H1 (cell line): ENCODE measurements around the gene CEMIP2. TPM values are rescaled to one million over a fixed set of nuclear protein-coding genes. Genes with fewer than 3 reads are reported as not detected.

Experiments used
- CTCF ChIA-PET: fragments of 300-600 bp; sonication (Branson Sonifier 250); formaldehyde crosslinking; loops from one replicate; lab custom pipeline; 2021; ENCODE audit not compliant: partially characterized antibody; lab: Charles Lee
- POLR2A ChIA-PET: fragments of 300-600 bp; sonication (Branson Sonifier 250); formaldehyde crosslinking; loops from one replicate; lab custom pipeline; 2021; ENCODE audit warnings: inconsistent platforms; ENCODE audit not compliant: partially characterized antibody; lab: Charles Lee
- DNase-seq, 2 experiments: peaks; one replicate each; pipeline versions ENCODE4 v3.0.0 to v3.0.0-alpha.2; 2010 to 2022; ENCODE audit warnings: low spot score in 2 of 2, low read depth in 1 of 2, mixed read lengths in 1 of 2
- FAIRE-seq: peaks from 2 replicates; lab custom pipeline; 2011; peaks lifted over from hg19 to GRCh38; lab: Jason Lieb, UNC
- H2AFZ ChIP-seq: 2 replicates; pipeline ENCODE4 v1.8.1; 2012; ENCODE audit warnings: low read length, inconsistent platforms
- H2AK5ac ChIP-seq: 2 replicates; pipeline ENCODE4 v1.6.1; 2013; ENCODE audit warnings: low read depth, low read length
- H2BK120ac ChIP-seq: replicated peaks from 2 replicates; pipeline ENCODE3; 2013; ENCODE audit warnings: low read depth, low read length, inconsistent platforms
- H2BK12ac ChIP-seq: 2 replicates; pipeline ENCODE4 v1.6.1; 2013; ENCODE audit warnings: low read depth, low read length
- H2BK15ac ChIP-seq: 2 replicates; pipeline ENCODE4 v1.6.1; 2013; ENCODE audit warnings: low read length
- H2BK20ac ChIP-seq: 2 replicates; pipeline ENCODE4 v1.6.1; 2013; ENCODE audit warnings: low read length
- H2BK5ac ChIP-seq: 2 replicates; pipeline ENCODE4 v1.6.1; 2013; ENCODE audit warnings: low read depth, low read length
- H3K14ac ChIP-seq: 2 replicates; pipeline ENCODE4 v1.6.1; 2013; ENCODE audit warnings: inconsistent platforms; ENCODE audit not compliant: insufficient read length
- H3K18ac ChIP-seq: 2 replicates; pipeline ENCODE4 v1.6.1; 2013; ENCODE audit warnings: low read length; ENCODE audit errors: extremely low read depth
- H3K23ac ChIP-seq: 2 replicates; pipeline ENCODE4 v1.6.1; 2013; ENCODE audit warnings: inconsistent platforms; ENCODE audit not compliant: insufficient read length
- H3K23me2 ChIP-seq: 2 replicates; pipeline ENCODE4 v1.6.1; 2013; ENCODE audit warnings: low read depth, low read length
- H3K27ac ChIP-seq: 2 replicates; pipeline ENCODE4 v1.6.1; 2011; ENCODE audit warnings: low read depth, low read length, inconsistent platforms
- H3K27me3 ChIP-seq, 4 experiments: replicated peaks in 1 of 4; 1 replicate in 1 of 4; 2 replicates in 3 of 4; pipeline versions ENCODE4 v1.6.1 to v1.8.1; 2011 to 2013; ENCODE audit warnings: low read length in 3 of 4, mild to moderate bottlenecking in 3 of 4, inconsistent platforms in 2 of 4, mixed read lengths in 2 of 4, moderate library complexity in 1 of 4; ENCODE audit not compliant: control insufficient read depth in 3 of 4, insufficient read depth in 3 of 4; ENCODE audit errors: extremely low read depth in 1 of 4
- H3K36me3 ChIP-seq, 4 experiments: 2 replicates each; pipeline versions ENCODE4 v1.6.1 to v1.8.1; 2011 to 2013; ENCODE audit warnings: mild to moderate bottlenecking in 4 of 4, low read length in 3 of 4, moderate library complexity in 2 of 4, control low read depth in 1 of 4, inconsistent platforms in 1 of 4; ENCODE audit not compliant: insufficient read depth in 4 of 4, control insufficient read depth in 2 of 4
- H3K4ac ChIP-seq: replicated peaks from 2 replicates; pipeline ENCODE3; 2013; ENCODE audit warnings: low read length, low read depth, mixed read lengths, inconsistent platforms; ENCODE audit not compliant: insufficient read length
- H3K4me1 ChIP-seq, 4 experiments: replicated peaks in 1 of 4; 1 replicate in 1 of 4; 2 replicates in 3 of 4; pipeline versions ENCODE4 v1.6.1 to v1.8.1; 2011 to 2013; ENCODE audit warnings: low read length in 3 of 4, inconsistent platforms in 2 of 4, mixed read lengths in 1 of 4; ENCODE audit not compliant: insufficient read depth in 4 of 4, control insufficient read depth in 3 of 4
- H3K4me2 ChIP-seq, 2 experiments: 2 replicates each; pipeline versions ENCODE4 v1.6.1 to v1.8.1; 2011 to 2013; ENCODE audit warnings: low read depth in 2 of 2, low read length in 2 of 2, control low read depth in 1 of 2, inconsistent platforms in 1 of 2, mild to moderate bottlenecking in 1 of 2; ENCODE audit not compliant: insufficient read depth in 1 of 2
- H3K4me3 ChIP-seq, 4 experiments: fragments of 200-600, 300-600 bp in 1 of 4; sonication (generic), shearing (Covaris generic), sonication (Bioruptor Twin) in 1 of 4; 2 replicates each; pipeline versions ENCODE4 v1.5.1 to v1.8.1; 2011 to 2016; ENCODE audit warnings: low read length in 4 of 4, low read depth in 3 of 4, control low read depth in 2 of 4, inconsistent platforms in 2 of 4, mild to moderate bottlenecking in 2 of 4, mixed read lengths in 1 of 4, moderate library complexity in 1 of 4; ENCODE audit not compliant: insufficient read depth in 2 of 4; ENCODE audit errors: extremely low read depth in 1 of 4
- H3K56ac ChIP-seq: replicated peaks from 2 replicates; pipeline ENCODE3; 2013; ENCODE audit warnings: low read depth, mild to moderate bottlenecking, mixed read lengths, low read length, inconsistent platforms; ENCODE audit not compliant: insufficient read length
- H3K79me1 ChIP-seq: 2 replicates; pipeline ENCODE4 v1.6.1; 2013; ENCODE audit warnings: low read depth, low read length, control low read depth
- H3K79me2 ChIP-seq, 2 experiments: 2 replicates each; pipeline versions ENCODE4 v1.6.1 to v1.8.1; 2012 to 2013; ENCODE audit warnings: low read length in 2 of 2, mild to moderate bottlenecking in 2 of 2, inconsistent platforms in 1 of 2; ENCODE audit not compliant: insufficient read depth in 2 of 2, control insufficient read depth in 1 of 2
- H3K9ac ChIP-seq, 4 experiments: replicated peaks in 1 of 4; 1 replicate in 1 of 4; 2 replicates in 3 of 4; pipeline versions ENCODE4 v1.6.1 to v1.8.1; 2011 to 2013; ENCODE audit warnings: low read depth in 3 of 4, low read length in 3 of 4, control low read depth in 2 of 4, mild to moderate bottlenecking in 2 of 4, moderate library complexity in 2 of 4, inconsistent platforms in 1 of 4; ENCODE audit errors: extremely low read depth in 1 of 4
- H3K9me3 ChIP-seq, 2 experiments: 2 replicates each; pipeline versions ENCODE4 v1.6.1 to v1.8.1; 2012 to 2013; ENCODE audit warnings: mild to moderate bottlenecking in 2 of 2, moderate library complexity in 2 of 2, control low read depth in 1 of 2, inconsistent platforms in 1 of 2, low read depth in 1 of 2, low read length in 1 of 2, mixed read lengths in 1 of 2; ENCODE audit not compliant: insufficient read depth in 2 of 2
- H4K20me1 ChIP-seq, 2 experiments: replicated peaks in 1 of 2; 2 replicates each; pipeline versions ENCODE3 to v1.8.1; 2011 to 2013; ENCODE audit warnings: inconsistent platforms in 2 of 2, low read length in 2 of 2, mild to moderate bottlenecking in 1 of 2; ENCODE audit not compliant: insufficient read depth in 2 of 2, control insufficient read depth in 1 of 2
- H4K5ac ChIP-seq: 2 replicates; pipeline ENCODE4 v1.6.1; 2013; ENCODE audit warnings: low read length, low read depth, mixed read lengths, inconsistent platforms; ENCODE audit not compliant: insufficient read length
- H4K8ac ChIP-seq: 2 replicates; pipeline ENCODE4 v1.8.0; 2013; ENCODE audit warnings: mild to moderate bottlenecking, moderate library complexity, low read length, inconsistent platforms; ENCODE audit not compliant: insufficient read depth; ENCODE audit errors: extremely low read depth
- H4K91ac ChIP-seq: replicated peaks from 2 replicates; pipeline ENCODE3; 2013; ENCODE audit warnings: low read length, mixed read lengths, inconsistent platforms; ENCODE audit not compliant: insufficient read length
- ASH2L ChIP-seq: fragments of 200-600, 300-600 bp; sonication (generic); IDR thresholded peaks from one replicate; pipeline ENCODE4 v1.7.1; 2017; ENCODE audit warnings: low read length
- FOSL1 ChIP-seq: IDR thresholded peaks from 2 replicates; pipeline ENCODE4 v1.6.1; 2011; ENCODE audit warnings: mild to moderate bottlenecking, low read depth, low read length, moderate library complexity; ENCODE audit not compliant: insufficient read depth
- JUND ChIP-seq: IDR thresholded peaks from 2 replicates; pipeline ENCODE4 v1.6.1; 2011; ENCODE audit warnings: mild to moderate bottlenecking, improper control_type of control experiment, low read length
- MAFK ChIP-seq: IDR thresholded peaks from 2 replicates; pipeline ENCODE4 v1.6.1; 2012; ENCODE audit warnings: low read depth, mild to moderate bottlenecking, improper control_type of control experiment, low read length
- RAD21 ChIP-seq, 2 experiments: IDR thresholded peaks in 1 of 2; conservative IDR thresholded peaks in 1 of 2; 2 replicates each; pipeline ENCODE4 v1.6.1; 2011; ENCODE audit warnings: low read depth in 2 of 2, low read length in 2 of 2, improper control_type of control experiment in 1 of 2, inconsistent platforms in 1 of 2, mild to moderate bottlenecking in 1 of 2, moderate library complexity in 1 of 2
- RFX5 ChIP-seq: IDR thresholded peaks from 2 replicates; pipeline ENCODE4 v1.6.1; 2011; ENCODE audit warnings: low read depth, low read length, improper control_type of control experiment, borderline replicate concordance
- SIX5 ChIP-seq: IDR thresholded peaks from 2 replicates; pipeline ENCODE4 v1.6.1; 2011; ENCODE audit warnings: mild to moderate bottlenecking, low read depth, low read length
- polyA plus RNA-seq, 7 experiments: library from polyadenylated mRNA; depleted of rRNA in 3 of 7; stranded (reverse) in 5 of 7; unstranded in 2 of 7; fragments of >200 nt in 5 of 7; fragments of 200-250 nt in 2 of 7; gene quantifications; 1 replicate in 5 of 7; 2 replicates in 1 of 7; 4 replicates in 1 of 7; pipeline versions ENCODE4 v1.2.1 to v1.2.3, GENCODE V29; 2011 to 2013; ENCODE audit warnings: missing spikeins in 2 of 7, mixed read lengths in 2 of 7
- total RNA-seq: library from RNA; stranded (reverse); fragmentation: NEBNext Ultra II Directional; extraction: Animal tissue kit (Norgen Biotek cat#: 25700); gene quantifications from 2 replicates; pipeline ENCODE4 v1.2.1, GENCODE V29; 2021

Gene CEMIP2
- total and polyA plus RNA-seq, 2 of the 8 experiments (the other 6 are each of a cell fraction or from before 2014, with no cell fraction given), result 25.2 to 52.1 TPM

- Histone ChIP-seq H2BK20ac (no peak overlapping the region), H3K23ac (no peak overlapping the region), H3K23me2 (no peaks in the 10 kb centered on the region), H4K5ac (no peak overlapping the region), H4K20me1 (no peaks in the 10 kb centered on the region), H3K4me2 (no peak overlapping the region), H3K56ac (no peak overlapping the region), H2BK120ac (no peak overlapping the region), H3K9ac (no peak overlapping the region), H2AK5ac (no peak overlapping the region), H3K79me2 (no peaks in the 10 kb centered on the region), H3K4me3 (no peak overlapping the region), H3K14ac (no peak overlapping the region), H3K4ac (no peak overlapping the region), H3K18ac (no peak overlapping the region), H2BK15ac (no peak overlapping the region), H3K36me3 (no peaks in the 10 kb centered on the region; a peak in 1 of 8 replicates), H3K9me3 (peaks cover 2 to 10% of the 10 kb centered on the region in 2 experiments), H2AFZ (no peak overlapping the region), H3K79me1 (no peaks in the 10 kb centered on the region), H3K27me3 (no peaks in the 10 kb centered on the region), H4K8ac (no peak overlapping the region), H3K4me1 (peaks cover 0 to 4% (median 0%) of the 10 kb centered on the region in 4 experiments; a peak in 2 of 7 replicates), H2BK12ac (no peak overlapping the region), H3K27ac (no peak overlapping the region), H4K91ac (no peak overlapping the region), H2BK5ac (no peak overlapping the region)
- CTCF ChIA-PET, result interaction anchor here (0.7 to 2.2 kb wide), 3 partner anchors 69 to 321 kb away, joined by 3 to 8 read pairs (median 3); no protein-coding TSS in a partner anchor
- DNase-seq, result no peak
- FAIRE-seq, result no peak
- POLR2A ChIA-PET, result no interaction called here
- TF ChIP-seq JUND, result no peak
- TF ChIP-seq ASH2L, result no peak
- TF ChIP-seq MAFK, result no peak
- no peak for TF ChIP-seq FOSL1
- no peak for TF ChIP-seq SIX5
- no peak for TF ChIP-seq RAD21 (IDR thresholded peaks at IDR 0.05 in 1 of 2, conservative IDR thresholded peaks at IDR 0.05 in 1 of 2; ENCODE audit: low read depth in 2 of 2, low read length in 2 of 2)
- TF ChIP-seq RFX5, result no peak
These were observed 91.9 kb downstream of the CEMIP2 start for GRCh38 chr9:71676460-71676859.
